Measurements from ENCODE around the gene ZNF649.
"Not testable (repeated sequence)": the region's sequence is repeated elsewhere in the genome, so short reads cannot be mapped to it uniquely, and the experiment has no call there.

The ZNF649 gene

DNA sequence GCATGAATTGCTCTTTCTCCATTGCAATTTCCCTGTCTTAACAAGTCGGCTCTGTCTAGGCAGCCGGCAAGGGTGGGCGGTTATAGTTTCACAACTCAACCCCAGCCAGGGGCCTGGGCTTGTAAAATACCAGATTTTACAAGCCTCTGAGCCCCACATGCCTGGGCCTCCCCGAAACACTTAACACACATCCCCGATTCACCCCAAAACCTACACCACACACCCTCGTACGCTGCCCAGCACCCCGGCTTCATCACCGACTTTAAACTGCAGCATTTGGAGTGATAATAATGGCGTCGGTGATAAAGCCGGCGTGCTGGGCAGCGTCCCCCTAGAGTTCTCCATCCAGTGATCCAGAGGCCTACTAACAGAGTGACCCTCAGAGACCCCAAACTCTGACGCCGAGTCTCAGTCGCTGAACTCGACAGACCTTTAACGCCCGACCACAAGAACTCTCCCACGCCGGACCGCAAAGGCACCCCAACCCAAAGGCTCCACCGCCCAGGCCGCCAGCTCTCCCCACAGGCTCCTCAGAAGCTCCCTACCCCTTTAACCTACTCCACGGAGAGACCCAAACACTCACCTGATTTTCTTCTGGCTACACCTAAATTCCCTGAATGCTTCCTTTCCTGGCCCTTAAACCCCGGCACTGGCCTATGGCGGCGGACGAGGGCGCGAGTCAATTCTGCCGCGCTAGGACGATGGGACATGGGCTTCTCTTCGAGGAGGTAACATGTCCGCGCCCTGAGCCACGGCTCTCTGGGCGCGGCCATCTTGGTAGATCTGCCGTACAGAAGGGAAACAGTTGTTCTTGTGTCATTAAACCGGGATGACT, at the start of gene ZNF649:
Gene ZNF649 (minus strand): TSS at position 687 of the 835 bp plus-strand sequence. CDS start 4,910 bp downstream, outside the sequence.
- DNase-seq (ENCODE audit: low spot score) = peak; percentile 88

DNA sequence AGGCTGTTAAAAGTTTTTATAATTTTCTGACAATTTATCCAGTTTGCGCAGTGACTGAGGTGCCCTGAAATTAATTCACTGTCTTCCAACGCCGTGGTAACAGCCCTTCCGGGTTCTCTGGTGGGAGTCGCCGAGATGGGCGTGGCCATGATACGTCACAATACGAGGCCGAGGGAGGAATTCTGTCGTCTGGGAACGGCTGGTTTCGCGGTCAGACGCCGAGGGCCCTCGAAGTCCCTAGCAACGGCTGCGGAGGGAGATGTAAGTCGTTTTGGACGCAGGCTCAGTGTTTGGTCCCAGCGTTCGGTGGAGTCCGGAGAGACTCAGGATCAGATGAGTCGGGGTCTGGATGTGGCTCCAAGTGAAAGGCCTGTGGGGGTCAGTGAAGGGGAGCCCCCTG, 44.2 kb upstream of the ZNF649 start:
- peak; percentile 20 for DNase-seq (ENCODE audit: low spot score)

DNA sequence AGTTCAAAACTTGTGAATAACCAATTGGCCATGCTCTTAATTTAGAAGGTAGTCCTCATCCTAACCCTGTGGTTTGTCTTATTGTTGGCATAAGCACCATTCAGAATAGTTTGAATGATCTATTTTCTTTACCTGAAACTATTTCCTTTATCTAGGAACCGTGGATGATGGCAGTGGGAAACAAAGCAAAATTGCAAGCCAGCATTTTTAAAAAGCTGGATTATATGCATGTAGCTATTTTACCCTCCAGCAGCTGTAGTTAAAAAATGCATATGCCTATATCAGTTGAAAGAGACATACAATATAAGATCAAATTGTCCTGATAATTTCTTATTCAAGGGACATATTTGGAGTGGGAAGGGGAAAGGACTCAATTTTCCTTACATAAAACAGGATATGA, 41.8 kb upstream of the ZNF649 start:
- DNase-seq (ENCODE audit: low spot score) = no peak

DNA sequence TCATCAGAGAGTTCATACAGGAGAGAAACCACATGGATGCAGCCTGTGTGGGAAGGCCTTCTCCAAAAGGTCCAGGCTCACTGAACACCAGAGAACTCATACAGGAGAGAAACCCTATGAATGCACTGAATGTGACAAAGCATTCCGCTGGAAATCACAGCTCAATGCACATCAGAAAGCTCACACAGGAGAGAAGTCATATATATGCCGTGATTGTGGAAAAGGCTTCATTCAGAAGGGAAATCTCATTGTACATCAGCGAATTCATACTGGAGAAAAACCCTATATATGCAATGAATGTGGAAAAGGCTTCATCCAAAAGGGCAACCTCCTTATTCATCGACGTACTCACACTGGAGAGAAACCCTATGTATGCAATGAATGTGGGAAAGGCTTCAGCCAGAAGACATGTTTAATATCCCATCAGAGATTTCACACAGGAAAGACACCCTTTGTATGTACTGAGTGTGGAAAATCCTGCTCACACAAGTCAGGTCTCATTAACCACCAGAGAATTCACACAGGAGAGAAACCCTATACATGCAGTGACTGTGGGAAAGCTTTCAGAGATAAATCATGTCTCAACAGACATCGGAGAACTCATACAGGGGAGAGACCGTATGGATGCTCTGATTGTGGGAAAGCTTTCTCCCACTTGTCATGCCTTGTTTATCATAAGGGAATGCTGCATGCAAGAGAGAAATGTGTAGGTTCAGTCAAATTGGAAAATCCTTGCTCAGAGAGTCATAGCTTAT, 40.2 kb upstream of the ZNF649 start:
- DNase-seq (ENCODE audit: low spot score) = no peak

DNA sequence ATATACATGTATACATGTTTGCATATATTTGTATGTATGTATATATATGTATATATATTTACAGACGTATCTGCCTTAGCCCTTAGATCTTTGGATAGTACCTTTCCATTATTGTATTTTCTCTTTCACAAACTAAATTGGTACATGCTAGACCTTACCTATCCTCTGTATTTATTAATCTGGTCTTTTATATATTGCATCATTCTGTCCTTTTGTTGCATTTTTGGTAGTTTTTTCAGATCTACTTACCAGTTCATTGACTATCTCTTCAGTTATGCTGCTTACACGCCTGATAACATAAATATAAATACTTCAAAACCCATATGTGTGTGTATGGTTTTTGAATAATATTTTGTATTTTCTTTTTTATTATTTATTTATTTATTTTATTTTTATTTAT, 34.1 kb upstream of the ZNF649 start:
- no peak for DNase-seq (ENCODE audit: low spot score)

DNA sequence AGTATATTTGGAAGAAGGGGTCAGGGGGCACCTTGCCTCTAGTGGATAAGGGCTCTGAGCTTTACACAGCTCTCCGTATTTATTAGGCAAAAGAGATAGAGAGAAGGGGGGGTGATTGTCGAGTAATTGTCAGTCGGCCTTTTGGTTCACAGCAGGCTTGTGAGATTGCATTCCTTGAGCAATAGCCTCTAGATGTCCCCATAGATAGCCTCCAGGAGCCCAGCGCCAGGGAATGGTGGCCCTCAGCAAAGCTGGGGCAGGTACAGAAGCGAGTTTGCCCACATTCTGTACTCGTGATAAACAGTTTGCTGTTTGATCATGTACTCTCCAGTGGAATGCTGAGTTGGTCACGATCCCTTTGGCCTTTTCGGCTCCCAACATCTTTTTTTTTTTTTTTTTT, 27.1 kb upstream of the ZNF649 start:
- no peak for DNase-seq (ENCODE audit: low spot score)

DNA sequence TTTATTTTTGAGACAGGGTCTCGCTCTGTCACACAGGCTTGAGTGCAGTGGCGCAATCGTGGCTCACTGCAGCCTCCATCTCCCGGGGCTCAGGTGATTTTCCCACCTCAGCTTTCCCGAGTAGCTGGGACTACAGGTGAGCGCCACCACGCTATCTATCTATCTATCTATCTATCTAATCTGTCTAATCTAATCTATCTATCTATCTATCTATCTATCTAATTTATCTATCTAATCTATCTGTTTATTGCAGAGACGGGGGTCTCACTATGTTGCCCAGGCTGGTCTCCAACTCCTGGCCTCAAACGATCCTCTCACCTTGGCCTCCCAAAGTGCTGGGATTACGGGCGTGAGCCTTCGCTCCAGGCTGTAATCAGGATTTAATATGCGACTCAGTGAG, 23.0 kb upstream of the ZNF649 start:
- DNase-seq (ENCODE audit: low spot score) = no peak

DNA sequence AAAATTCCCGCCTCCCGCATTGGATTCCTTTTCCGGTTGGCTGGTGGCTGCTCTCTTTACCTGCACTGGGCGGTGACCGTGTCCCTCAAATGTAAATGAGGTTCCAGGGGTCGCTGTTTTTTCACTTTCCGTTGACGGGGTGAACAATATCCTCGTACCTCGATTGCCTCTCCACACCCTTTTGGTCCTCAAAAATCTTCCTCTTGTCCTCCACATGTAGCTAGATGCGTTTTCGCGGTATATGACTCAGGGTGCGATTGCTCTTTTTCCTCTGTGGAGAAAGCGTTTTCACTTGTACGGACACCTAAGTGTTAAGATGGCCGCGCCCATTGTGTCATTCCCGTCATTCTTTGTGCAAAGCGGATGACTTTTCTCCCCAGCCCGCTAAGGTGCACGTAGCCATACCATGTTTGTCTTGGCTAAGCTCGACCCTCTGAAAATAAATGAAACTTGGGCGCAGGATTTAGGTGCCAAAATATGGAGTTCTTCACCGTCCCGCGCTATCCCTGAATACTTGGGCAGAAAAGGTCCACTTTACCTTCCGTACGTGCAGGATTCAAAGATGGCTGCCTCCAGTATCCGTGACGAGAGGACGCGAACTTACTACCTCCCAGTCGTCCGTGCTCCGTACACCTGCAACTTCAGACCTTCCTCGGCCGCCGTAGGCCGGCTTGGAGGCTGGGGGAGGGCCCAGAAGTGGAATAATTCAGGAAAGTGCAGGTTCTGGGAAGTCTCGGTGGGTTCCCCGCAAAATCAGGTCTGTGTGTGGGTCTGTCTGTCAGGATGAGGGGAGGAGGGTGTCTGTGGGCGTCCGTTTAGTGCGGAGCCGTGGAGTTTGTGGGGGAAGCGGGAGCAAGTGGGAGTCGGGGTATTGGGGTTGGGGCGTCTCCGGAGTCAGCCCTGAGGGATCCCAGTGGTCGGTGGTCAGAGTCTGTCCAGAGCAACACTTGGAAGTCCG, 22.2 kb upstream of the ZNF649 start, which contains the start of gene ZNF613:
Gene ZNF613 (plus strand): TSS at position 689 of the 958 bp plus-strand sequence. CDS start 8,749 bp downstream, outside the sequence.
- peak; percentile 93 for DNase-seq (ENCODE audit: low spot score)

DNA sequence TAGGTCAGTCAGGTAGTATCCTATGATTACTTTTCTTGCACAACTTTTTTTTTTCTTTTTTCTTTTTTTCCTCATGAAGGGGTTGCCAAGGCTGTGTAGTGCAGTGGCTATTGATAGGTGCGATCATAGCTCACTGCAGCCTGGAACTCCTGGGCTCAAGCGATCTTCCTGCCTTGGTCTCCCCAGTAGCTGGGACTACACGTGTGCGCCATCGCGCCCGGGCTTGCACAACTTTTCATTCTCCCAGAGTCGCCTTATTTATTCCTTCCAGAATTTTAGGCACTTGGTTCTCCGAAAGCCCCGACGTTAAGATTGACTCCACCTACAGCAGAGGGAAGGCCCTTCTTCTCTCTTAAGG, 21.6 kb upstream of the ZNF649 start:
- no peak for DNase-seq (ENCODE audit: low spot score)

DNA sequence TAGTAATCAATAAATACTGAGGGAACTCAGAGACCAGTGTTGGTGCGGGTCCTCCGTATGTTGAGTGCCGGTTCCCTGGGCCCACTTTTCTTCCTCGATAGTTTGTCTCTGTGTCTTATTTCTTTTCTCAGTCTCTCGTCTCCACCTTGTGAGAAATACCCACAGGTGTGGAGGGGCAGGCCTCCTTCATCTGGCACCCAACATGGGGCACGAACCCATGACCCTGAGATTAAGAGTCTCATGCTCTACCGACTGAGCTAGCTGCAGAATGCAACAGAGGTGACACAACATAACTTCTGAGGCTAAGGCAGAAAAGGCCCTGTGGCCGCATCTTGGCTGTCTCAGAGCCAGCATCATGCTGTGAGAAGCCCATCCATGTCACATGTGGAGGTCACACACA, 17.1 kb upstream of the ZNF649 start:
- no peak for DNase-seq (ENCODE audit: low spot score)

DNA sequence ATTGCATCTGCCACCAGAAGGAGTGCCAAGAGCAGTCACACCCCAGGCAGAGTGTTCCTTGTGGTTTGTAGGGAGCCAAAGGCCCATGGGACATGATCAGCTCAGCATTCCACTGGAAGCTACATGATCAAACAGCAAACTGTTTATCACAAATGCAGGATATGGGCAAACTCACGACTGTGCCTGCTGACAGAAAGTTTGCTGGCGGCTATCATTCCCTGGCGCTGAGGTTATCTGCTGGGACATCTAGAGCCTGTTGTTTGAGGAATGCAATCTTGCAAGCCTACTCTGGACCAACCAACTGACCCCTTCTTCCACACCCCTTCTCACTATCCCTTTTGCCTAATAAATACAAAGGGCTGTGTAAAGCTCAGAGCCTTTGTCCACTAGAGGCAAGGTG, 14.8 kb upstream of the ZNF649 start:
- DNase-seq (ENCODE audit: low spot score) = no peak

DNA sequence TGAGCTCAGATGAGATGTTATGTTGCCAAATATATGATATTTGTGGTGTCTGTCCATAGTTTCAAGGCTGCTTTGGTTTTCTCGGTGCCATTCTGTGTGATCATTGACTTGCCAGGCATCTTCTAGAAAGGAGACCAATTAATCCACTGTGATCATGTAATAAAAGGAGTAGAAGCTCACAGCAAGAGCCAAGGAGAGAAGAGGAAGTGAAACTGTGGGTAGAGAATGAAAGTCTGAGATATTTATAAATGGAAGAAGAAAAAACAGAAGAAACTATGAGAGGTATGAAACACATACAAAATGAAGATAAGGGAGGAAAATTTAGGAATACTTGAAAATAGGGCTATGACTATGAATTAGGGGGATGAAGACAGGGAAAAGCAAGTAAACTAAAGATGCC, 11.3 kb upstream of the ZNF649 start:
- DNase-seq (ENCODE audit: low spot score) = no peak

DNA sequence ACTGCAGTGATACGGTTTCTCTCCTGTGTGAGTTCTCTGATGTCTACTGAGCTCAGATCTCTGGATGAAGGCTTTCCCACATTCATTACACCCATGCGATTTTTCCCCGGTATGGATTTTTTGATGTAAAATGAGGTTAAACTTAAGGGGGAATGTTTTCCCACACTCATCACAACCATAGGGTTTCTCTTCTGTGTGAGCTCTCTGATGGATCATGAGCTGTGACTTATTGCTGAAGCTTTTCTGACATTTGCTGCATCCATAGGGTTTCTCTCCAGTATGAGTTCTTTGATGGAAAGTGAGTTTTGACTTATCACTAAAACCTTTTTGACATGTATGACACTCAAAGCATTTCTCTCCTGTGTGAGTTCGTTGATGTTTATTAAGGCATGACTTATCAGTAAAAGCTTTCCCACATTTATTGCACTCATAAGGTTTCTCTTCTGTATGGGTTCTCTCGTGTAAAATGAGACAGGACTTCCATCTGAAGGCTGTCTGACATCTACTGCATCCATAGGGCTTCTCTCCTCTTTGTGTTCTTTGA, 10.6 kb upstream of the ZNF649 start:
- DNase-seq (ENCODE audit: low spot score) = no peak

DNA sequence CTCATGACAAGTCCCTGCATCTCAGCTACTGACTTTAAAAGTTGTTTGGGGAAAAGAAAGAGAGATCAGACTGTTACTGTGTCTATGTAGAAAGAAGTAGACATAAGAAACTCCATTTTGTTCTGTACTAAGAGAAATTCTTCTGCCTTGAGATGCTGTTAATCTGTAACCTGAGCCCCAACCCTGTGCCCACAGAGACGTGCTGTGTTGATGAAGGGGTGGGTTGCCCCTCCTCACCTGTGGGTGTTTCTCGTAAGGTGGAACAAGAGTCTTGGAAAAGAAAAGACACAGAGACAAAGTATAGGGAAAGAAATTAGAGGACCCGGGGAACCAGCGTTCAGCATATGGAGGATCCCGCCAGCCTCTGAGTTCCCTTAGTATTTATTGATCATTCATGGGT, 3.2 kb upstream of the ZNF649 start:
- DNase-seq (ENCODE audit: low spot score) = not testable (repeated sequence)

DNA sequence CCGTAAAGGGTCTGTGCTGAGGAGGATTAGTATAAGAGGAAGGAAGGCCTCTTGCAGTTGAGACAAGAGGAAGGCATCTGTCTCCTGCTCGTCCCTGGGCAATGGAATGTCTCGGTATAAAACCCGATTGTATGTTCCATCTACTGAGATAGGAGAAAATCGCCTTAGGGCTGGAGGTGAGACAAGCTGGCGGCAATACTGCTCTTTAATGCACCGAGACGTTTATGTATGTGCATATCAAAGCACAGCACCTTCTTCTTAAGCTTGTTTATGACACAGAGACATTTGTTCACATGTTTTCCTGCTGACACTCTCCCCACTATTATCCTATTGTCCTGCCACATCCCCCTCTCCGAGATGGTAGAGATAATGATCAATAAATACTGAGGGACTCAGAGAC, 1.3 kb upstream of the ZNF649 start:
- not testable (repeated sequence) for DNase-seq (ENCODE audit: low spot score)

DNA sequence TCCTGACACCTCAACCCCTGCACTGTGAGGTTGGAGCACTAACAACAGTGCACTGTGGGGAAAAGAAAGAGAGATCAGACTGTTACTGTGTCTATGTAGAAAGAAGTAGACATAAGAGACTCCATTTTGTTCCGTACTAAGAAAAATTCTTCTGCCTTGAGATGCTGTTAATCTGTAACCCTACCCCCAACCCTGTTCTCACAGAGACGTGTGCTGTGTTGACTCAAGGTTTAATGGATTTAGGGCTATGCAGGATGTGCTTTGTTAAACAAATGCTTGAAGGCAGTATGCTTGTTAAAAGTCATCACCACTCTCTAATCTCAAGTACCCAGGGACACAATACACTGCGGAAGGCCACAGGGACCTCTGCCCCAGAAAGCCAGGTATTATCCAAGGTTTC, 822 bp upstream of the ZNF649 start:
- DNase-seq (ENCODE audit: low spot score) = not testable (repeated sequence)

DNA sequence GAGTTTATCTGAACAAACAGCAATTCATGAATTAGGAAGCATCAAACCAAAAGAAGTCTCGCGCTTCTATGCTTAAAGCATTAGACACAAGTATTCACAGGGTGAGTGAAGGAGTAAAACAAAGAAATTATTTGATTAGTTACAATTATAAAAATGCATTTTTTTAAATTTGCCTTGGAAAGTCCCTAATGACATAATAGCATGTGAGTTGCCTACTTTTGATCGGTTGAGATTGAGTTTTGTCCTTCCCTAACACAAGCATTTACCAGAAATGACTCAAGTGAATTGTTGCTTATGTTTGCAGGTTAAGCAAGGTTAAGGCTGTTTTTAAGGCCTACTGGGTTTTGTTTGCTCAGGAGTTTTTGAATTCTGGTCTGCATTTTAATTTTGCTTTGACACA, 389 bp upstream of the ZNF649 start:
- DNase-seq (ENCODE audit: low spot score) = no peak

DNA sequence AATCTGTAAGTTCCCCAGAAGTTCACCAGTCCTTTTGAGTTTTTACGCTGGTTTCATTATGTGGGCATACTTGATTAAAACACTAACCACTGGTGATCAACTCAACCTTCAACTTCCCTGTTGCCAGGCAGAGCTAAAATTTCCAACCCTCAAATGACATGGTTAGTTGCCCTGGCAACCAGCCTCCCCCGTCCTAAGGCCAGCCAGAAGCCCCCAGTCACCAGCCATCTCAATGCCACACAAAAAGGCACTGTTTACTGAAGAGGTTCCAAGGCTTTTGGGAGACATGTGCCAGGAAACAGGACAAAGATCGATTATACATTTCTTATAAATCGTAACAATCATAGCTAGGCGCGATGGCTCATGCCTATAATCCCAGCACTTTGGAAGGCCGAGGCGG, 1.6 kb downstream of the ZNF649 start:
- DNase-seq (ENCODE audit: low spot score) = peak; percentile 50

DNA sequence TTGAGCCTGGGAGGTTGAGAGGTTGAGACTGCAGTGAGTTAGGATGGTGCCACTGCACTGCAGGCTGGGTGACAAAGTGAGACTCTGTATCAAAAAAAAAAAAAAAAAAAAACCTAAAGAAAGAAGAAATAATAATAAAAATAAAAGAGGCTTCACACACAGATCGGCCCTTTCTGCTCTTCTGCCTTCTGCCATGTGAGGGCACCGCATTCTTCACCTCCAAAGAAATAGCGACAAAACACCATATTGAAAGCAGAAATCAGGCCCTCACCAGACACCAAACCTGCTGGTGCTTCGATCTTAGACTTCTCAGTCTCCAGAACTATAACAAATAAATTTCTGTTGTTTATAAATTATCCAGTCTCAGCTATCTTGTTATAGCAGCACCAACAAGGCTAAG, 3.0 kb downstream of the ZNF649 start:
- DNase-seq (ENCODE audit: low spot score) = no peak

DNA sequence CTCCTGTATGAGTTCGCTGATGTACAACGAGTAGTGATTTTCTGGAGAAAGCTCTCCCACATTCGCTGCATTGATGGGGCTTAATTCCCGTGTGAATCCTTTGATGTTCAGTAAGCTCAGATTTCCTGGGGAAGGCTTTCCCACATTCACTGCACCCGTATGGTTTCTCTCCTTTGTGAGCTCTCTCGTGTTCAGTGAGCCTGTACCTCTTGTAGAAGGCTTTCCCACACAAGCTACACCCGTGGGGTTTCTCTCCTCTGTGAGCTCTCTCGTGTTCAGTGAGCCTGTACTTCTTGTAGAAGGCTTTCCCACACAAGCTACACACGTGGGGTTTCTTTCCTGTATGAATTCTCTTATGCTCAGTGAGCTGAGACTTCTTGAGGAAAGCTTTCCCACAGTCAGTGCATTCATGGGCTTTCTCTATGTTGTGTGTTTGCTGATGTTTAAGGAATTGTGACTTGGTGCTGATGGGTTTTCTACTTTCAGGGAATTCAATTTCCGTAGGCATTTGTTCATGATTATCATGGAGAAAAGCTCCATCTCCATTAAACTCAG, 13.5 kb downstream of the ZNF649 start:
- DNase-seq (ENCODE audit: low spot score) = no peak

DNA sequence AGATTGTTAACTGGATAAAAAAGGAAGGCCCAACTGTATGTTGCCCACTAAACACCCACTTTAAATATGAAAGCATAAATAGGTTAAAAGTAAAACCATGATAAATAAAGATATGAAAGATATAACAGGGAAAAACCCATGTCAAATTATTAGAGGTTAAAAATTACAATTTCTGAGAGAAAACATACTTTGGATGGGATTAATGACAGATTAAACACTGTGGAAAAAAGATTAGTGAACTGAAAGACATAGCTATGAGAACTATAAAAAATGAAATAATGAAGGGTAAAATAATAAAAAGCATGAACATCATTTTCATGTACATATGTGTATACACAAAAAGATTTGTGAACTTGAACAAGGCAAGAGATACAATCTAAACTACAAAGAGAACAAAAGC, 14.9 kb downstream of the ZNF649 start:
- DNase-seq (ENCODE audit: low spot score) = no peak

Data from putamen (tissue), 1 donor.